GM12891 (cell line): ENCODE data around the gene TATDN2.

Experiments used
- POLR2AphosphoS5 ChIP-seq: IDR thresholded peaks from 2 replicates; pipeline ENCODE4 v1.6.1; 2011; ENCODE audit warnings: low read depth, low read length, control low read depth
- POU2F2 ChIP-seq: IDR thresholded peaks from 2 replicates; pipeline ENCODE4 v1.6.1; 2011; ENCODE audit warnings: low read depth, mild to moderate bottlenecking, control low read depth, low read length, moderate library complexity
- TAF1 ChIP-seq: IDR thresholded peaks from 2 replicates; pipeline ENCODE4 v1.6.1; 2011; ENCODE audit warnings: low read depth, low read length, control low read depth

DNA sequence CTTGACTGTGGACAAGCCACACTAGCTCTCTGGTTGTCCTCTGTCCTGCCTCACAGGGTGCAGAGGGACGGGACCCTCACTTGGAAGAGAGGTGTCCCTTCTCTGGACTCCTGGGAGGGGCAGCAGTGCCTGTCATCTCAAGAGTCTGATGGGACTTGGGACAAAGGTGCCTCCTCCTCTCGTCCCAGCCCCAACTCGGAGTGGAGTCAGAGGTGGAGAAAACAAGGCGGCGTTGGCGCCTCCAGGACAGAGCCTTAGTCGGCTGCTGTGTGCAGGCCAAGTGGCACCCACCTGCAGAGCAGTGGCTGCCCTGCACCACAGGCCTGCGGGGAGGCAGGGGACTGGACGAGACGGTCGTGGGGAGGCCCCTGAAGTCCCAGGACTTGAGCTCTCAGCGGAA is 82.1 kb downstream of the TATDN2 start:
- TF ChIP-seq TAF1, result no peak
- TF ChIP-seq POLR2AphosphoS5, result no peak
- TF ChIP-seq POU2F2, result no peak
